Measurements from ENCODE around the gene PLEKHO1. TPM values are rescaled to one million over a fixed set of nuclear protein-coding genes. Genes with fewer than 3 reads are reported as not detected.

Gene PLEKHO1
- total and polyA plus RNA-seq, 7 experiments from 2014 or later: 33.4 to 111 (median 65.5) TPM

- no peak overlapping the region for H3K27ac ChIP-seq (ENCODE audit: low read depth, low read length)
- peaks cover 0 to 22% (median 6%) of the 10 kb centered on the region in 5 donors for H3K36me3 Mint-ChIP-seq
- peaks cover 39 to 73% (median 51%) of the 10 kb centered on the region in 7 donors for H3K4me1 Mint-ChIP-seq
- peaks cover 0 to 31% of the 10 kb centered on the region in 2 donors for H3K4me1 ChIP-seq (ENCODE audit: control insufficient read depth in 2 of 2, insufficient read depth in 2 of 2, low read length in 2 of 2)
- peaks cover 0 to 2% (median 0%) of the 10 kb centered on the region in 11 donors for H3K9me3 Mint-ChIP-seq
- intact Hi-C loops (cut with micrococcal nuclease): loop anchor here in 1 of 2 donors (1.0 to 10.0 kb wide), 2 partner anchors 90 to 268 kb away; partner anchors contain the start of gene BOLA1
- peaks cover 0 to 16% (median 6%) of the 10 kb centered on the region in 3 experiments for H3K36me3 ChIP-seq (ENCODE audit: control insufficient read depth in 2 of 3, insufficient read depth in 3 of 3, low read length in 3 of 3)
- CTCF ChIA-PET: interaction anchor here (0.6 to 17.2 kb wide), 11 partner anchors 21 to 201 kb away, joined by 3 to 243 read pairs (median 4); partner anchors contain the start of genes CA14 and VPS45
- H3K27me3 Mint-ChIP-seq: peaks cover 0 to 9% (median 0%) of the 10 kb centered on the region in 5 donors
- ATAC-seq (peak; percentile 76), DNase-seq (no peak)
- peak overlapping the region; percentile 12 to 72 (median 55) for H3K4me3 Mint-ChIP-seq
- H3K27ac Mint-ChIP-seq: peak overlapping the region in 8 of 9 donors; percentile 14 to 85 (median 58)
- H3K27me3 ChIP-seq (ENCODE audit: control insufficient read depth in 2 of 2, insufficient read depth in 2 of 2, low read length in 2 of 2): no peaks in the 10 kb centered on the region
- H3K9me3 ChIP-seq (ENCODE audit: control insufficient read depth in 2 of 3, low read length in 3 of 3): no peaks in the 10 kb centered on the region
- POLR2A ChIA-PET: interaction anchor here (0.7 to 6.8 kb wide), 7 partner anchors 12 to 225 kb away, joined by 3 to 78 read pairs (median 3); partner anchors contain the start of genes PLEKHO1 and VPS45
- no peak overlapping the region for H3K4me3 ChIP-seq (ENCODE audit: low read length)
These were observed 13.4 kb downstream of the PLEKHO1 start for GRCh38 chr1:150162862-150163706.

GRCh38 chr1:150164224-150164623 is 14.5 kb downstream of the PLEKHO1 start:
- no peak overlapping the region for H3K27ac ChIP-seq (ENCODE audit: low read depth, low read length)
- no peaks in the 10 kb centered on the region for H3K27me3 ChIP-seq (ENCODE audit: control insufficient read depth in 2 of 2, insufficient read depth in 2 of 2, low read length in 2 of 2)
- no peaks in the 10 kb centered on the region for H3K9me3 ChIP-seq (ENCODE audit: control insufficient read depth in 2 of 3, low read length in 3 of 3)
- H3K4me3 ChIP-seq (ENCODE audit: low read length): no peak overlapping the region
- H3K36me3 ChIP-seq (ENCODE audit: control insufficient read depth in 2 of 3, insufficient read depth in 3 of 3, low read length in 3 of 3): peaks cover 0 to 6% (median 0%) of the 10 kb centered on the region in 3 experiments
- H3K4me1 ChIP-seq (ENCODE audit: control insufficient read depth in 2 of 2, insufficient read depth in 2 of 2, low read length in 2 of 2): peaks cover 0 to 31% of the 10 kb centered on the region in 2 donors
- H3K4me1 Mint-ChIP-seq: peaks cover 35 to 67% (median 48%) of the 10 kb centered on the region in 7 donors
- CTCF ChIA-PET: interaction anchor here (1.0 to 17.2 kb wide), 5 partner anchors 12 to 96 kb away, joined by 3 to 243 read pairs (median 9); partner anchors contain the start of gene VPS45
- POLR2A ChIA-PET: interaction anchor here (0.6 to 6.8 kb wide), 2 partner anchors 13 to 146 kb away, joined by 3 to 78 read pairs; partner anchors contain the start of gene PLEKHO1
- H3K27ac Mint-ChIP-seq: peak overlapping the region in 3 of 9 donors; percentile 4 to 69 (median 18)
- H3K4me3 Mint-ChIP-seq: no peak overlapping the region
- H3K36me3 Mint-ChIP-seq: peaks cover 0 to 19% (median 4%) of the 10 kb centered on the region in 5 donors
- H3K9me3 Mint-ChIP-seq: peaks cover 0 to 2% (median 0%) of the 10 kb centered on the region in 11 donors
- ATAC-seq (no peak), DNase-seq (no peak)
- H3K27me3 Mint-ChIP-seq: peaks cover 0 to 12% (median 0%) of the 10 kb centered on the region in 5 donors
- intact Hi-C loops (cut with micrococcal nuclease): loop anchor here (2.0 to 10.0 kb wide), 2 partner anchors 13 to 269 kb away; partner anchors contain the start of gene BOLA1 (in 1 of the 2)

GRCh38 chr1:150164779-150165178 is 15.1 kb downstream of the PLEKHO1 start:
- Histone ChIP-seq H3K27me3 (ENCODE audit: control insufficient read depth in 2 of 2, insufficient read depth in 2 of 2, low read length in 2 of 2) (no peaks in the 10 kb centered on the region), H3K9me3 (ENCODE audit: control insufficient read depth in 2 of 3, low read length in 3 of 3) (no peaks in the 10 kb centered on the region), H3K4me3 (ENCODE audit: low read length) (no peak overlapping the region), H3K4me1 (ENCODE audit: control insufficient read depth in 2 of 2, insufficient read depth in 2 of 2, low read length in 2 of 2) (peaks cover 0 to 31% of the 10 kb centered on the region in 2 donors), H3K27ac (ENCODE audit: low read depth, low read length) (no peak overlapping the region), H3K36me3 (ENCODE audit: control insufficient read depth in 2 of 3, insufficient read depth in 3 of 3, low read length in 3 of 3) (peaks cover 0 to under 1% (median 0%) of the 10 kb centered on the region in 3 experiments)
- intact Hi-C loops (cut with micrococcal nuclease): loop anchor here (2.0 to 10.0 kb wide), 2 partner anchors 14 to 270 kb away; partner anchors contain the start of gene BOLA1 (in 1 of the 2)
- ChIA-PET CTCF (interaction anchor here (0.9 to 17.2 kb wide), 10 partner anchors 13 to 200 kb away, joined by 3 to 243 read pairs (median 4); partner anchors contain the start of gene VPS45), POLR2A (interaction anchor here (0.6 to 6.8 kb wide), 2 partner anchors 14 to 147 kb away, joined by 3 to 78 read pairs; partner anchors contain the start of gene PLEKHO1)
- Mint-ChIP-seq H3K9me3 (peaks cover 0 to 2% (median 0%) of the 10 kb centered on the region in 11 donors), H3K27me3 (peaks cover 0 to 12% (median 0%) of the 10 kb centered on the region in 5 donors), H3K27ac (peak overlapping the region in 6 of 9 donors; percentile 4 to 78 (median 16)), H3K36me3 (peaks cover 0 to 15% (median 4%) of the 10 kb centered on the region in 5 donors), H3K4me1 (peaks cover 35 to 62% (median 43%) of the 10 kb centered on the region in 7 donors), H3K4me3 (no peak overlapping the region)
- DNase-seq (no peak), ATAC-seq (no peak)

GRCh38 chr1:150165622-150166612 is 16.2 kb downstream of the PLEKHO1 start:
- Mint-ChIP-seq H3K4me1 (peaks cover 29 to 50% (median 32%) of the 10 kb centered on the region in 7 donors), H3K27ac (peak overlapping the region in 3 of 9 donors; percentile 76 to 86 (median 78)), H3K27me3 (peaks cover 0 to 9% (median 0%) of the 10 kb centered on the region in 5 donors), H3K4me3 (no peak overlapping the region), H3K36me3 (peaks cover 0 to 4% (median 3%) of the 10 kb centered on the region in 5 donors), H3K9me3 (no peaks in the 10 kb centered on the region)
- Histone ChIP-seq H3K4me1 (ENCODE audit: control insufficient read depth in 2 of 2, insufficient read depth in 2 of 2, low read length in 2 of 2) (peaks cover 0 to 24% of the 10 kb centered on the region in 2 donors), H3K36me3 (ENCODE audit: control insufficient read depth in 2 of 3, insufficient read depth in 3 of 3, low read length in 3 of 3) (no peaks in the 10 kb centered on the region), H3K9me3 (ENCODE audit: control insufficient read depth in 2 of 3, low read length in 3 of 3) (no peaks in the 10 kb centered on the region), H3K27me3 (ENCODE audit: control insufficient read depth in 2 of 2, insufficient read depth in 2 of 2, low read length in 2 of 2) (no peaks in the 10 kb centered on the region), H3K4me3 (ENCODE audit: low read length) (no peak overlapping the region), H3K27ac (ENCODE audit: low read depth, low read length) (no peak overlapping the region)
- intact Hi-C loops (cut with micrococcal nuclease): loop anchor here (1.0 to 10.0 kb wide), 5 partner anchors 15 to 271 kb away; partner anchors contain the start of gene BOLA1 (in 1 of the 2)
- POLR2A ChIA-PET: interaction anchor here (0.6 to 6.8 kb wide), 3 partner anchors 15 to 93 kb away, joined by 4 to 78 read pairs (median 9); partner anchors contain the start of gene PLEKHO1
- peak; percentile 33 for ATAC-seq
- CTCF ChIA-PET: interaction anchor here (0.6 to 17.2 kb wide), 15 partner anchors 10 to 201 kb away, joined by 3 to 243 read pairs (median 3); partner anchors contain the start of gene VPS45
- peak in 8 of 9 donors; percentile 21 to 48 (median 42) for DNase-seq

GRCh38 chr1:150168960-150169601 is 19.4 kb downstream of the PLEKHO1 start:
- no peak overlapping the region for H3K4me3 Mint-ChIP-seq
- Histone ChIP-seq H3K4me3 (ENCODE audit: low read length) (no peak overlapping the region), H3K36me3 (ENCODE audit: control insufficient read depth in 2 of 3, insufficient read depth in 3 of 3, low read length in 3 of 3) (no peaks in the 10 kb centered on the region), H3K9me3 (ENCODE audit: control insufficient read depth in 2 of 3, low read length in 3 of 3) (no peaks in the 10 kb centered on the region), H3K27me3 (ENCODE audit: control insufficient read depth in 2 of 2, insufficient read depth in 2 of 2, low read length in 2 of 2) (no peaks in the 10 kb centered on the region), H3K27ac (ENCODE audit: low read depth, low read length) (no peak overlapping the region), H3K4me1 (ENCODE audit: control insufficient read depth in 2 of 2, insufficient read depth in 2 of 2, low read length in 2 of 2) (no peaks in the 10 kb centered on the region)
- H3K9me3 Mint-ChIP-seq: no peaks in the 10 kb centered on the region
- intact Hi-C loops (cut with micrococcal nuclease): loop anchor here in 1 of 2 donors (1.0 to 10.0 kb wide), 2 partner anchors 207 to 274 kb away; partner anchors contain the start of gene BOLA1
- DNase-seq (peak in 4 of 9 donors; percentile 27 to 52 (median 37)), ATAC-seq (peak; percentile 77)
- ChIA-PET POLR2A (interaction anchor here (0.9 to 1.3 kb wide), 3 partner anchors 60 to 96 kb away, joined by 3 to 4 read pairs (median 3); no protein-coding TSS in a partner anchor), CTCF (interaction anchor here (0.7 to 17.2 kb wide), 7 partner anchors 13 to 328 kb away, joined by 3 to 243 read pairs (median 4); no protein-coding TSS in a partner anchor)
- peak overlapping the region in 1 of 9 donors; percentile 33 for H3K27ac Mint-ChIP-seq
- no peaks in the 10 kb centered on the region for H3K36me3 Mint-ChIP-seq
- H3K4me1 Mint-ChIP-seq: peaks cover 5 to 20% (median 9%) of the 10 kb centered on the region in 7 donors
- H3K27me3 Mint-ChIP-seq: peaks cover 0 to 8% (median 0%) of the 10 kb centered on the region in 5 donors

Data from naive thymus-derived CD4-positive, alpha-beta T cell (primary cell).